Myocyte (in vitro differentiated cells): ENCODE measurements around the gene ASIC4. TPM values are rescaled to one million over a fixed set of nuclear protein-coding genes. Genes with fewer than 3 reads are reported as not detected.

Experiments
- microRNA-seq: library from miRNA; unstranded; fragments of <30 nt; microRNA quantifications from one replicate; pipeline ENCODE4, GENCODE V29; 2016
- total RNA-seq: library from RNA; depleted of rRNA; stranded (reverse); fragments of >200 nt; gene quantifications from 2 replicates; pipeline ENCODE4 v1.2.3, GENCODE V29; 2014

Gene ASIC4
- total RNA-seq, 1 donor from 2014 or later: 0.29 TPM

Small RNAs within 50 kb of the gene (microRNA-seq; reads per million reads assigned to microRNA genes)
- gene MIR3132: not detected

Other genes starting within 250 kb of the ASIC4 start
- 40.1 and 80.0 TPM in 2 replicates for gene DNAJB2, start 235.1 kb upstream of the ASIC4 start, total RNA-seq
- 0.24 and 0.68 TPM in 2 replicates for gene PTPRN, start 205.1 kb upstream of the ASIC4 start, total RNA-seq
- gene RESP18, start 181.7 kb upstream of the ASIC4 start, total RNA-seq: not detected in 2 replicates
- gene DNPEP, start 126.6 kb upstream of the ASIC4 start, total RNA-seq: 61.4 and 65.3 TPM in 2 replicates
- 10,265 and 13,585 TPM in 2 replicates for gene DES, start 96.1 kb upstream of the ASIC4 start, total RNA-seq
- gene SPEG, start 79.6 kb upstream of the ASIC4 start, total RNA-seq: 78.0 and 79.8 TPM in 2 replicates
- gene GMPPA, start 15.6 kb upstream of the ASIC4 start, total RNA-seq: 43.1 and 57.0 TPM in 2 replicates
- 382 and 388 TPM in 2 replicates for gene CHPF, start 29.3 kb downstream of the ASIC4 start, total RNA-seq
- 5.8 and 9.0 TPM in 2 replicates for gene TMEM198, start 29.5 kb downstream of the ASIC4 start, total RNA-seq
- 159 and 173 TPM in 2 replicates for gene OBSL1, start 57.1 kb downstream of the ASIC4 start, total RNA-seq
- gene INHA, start 57.8 kb downstream of the ASIC4 start, total RNA-seq: 0.48 and 0.62 TPM in 2 replicates
- 13.0 and 14.7 TPM in 2 replicates for gene STK11IP, start 83.4 kb downstream of the ASIC4 start, total RNA-seq
- 4.3 and 7.0 TPM in 2 replicates for gene SLC4A3, start 113.1 kb downstream of the ASIC4 start, total RNA-seq